ENCODE measurements around the gene NUP35. TPM values are rescaled to one million over a fixed set of nuclear protein-coding genes. Genes with fewer than 3 reads are reported as not detected.

Gene NUP35
- total and polyA plus RNA-seq, 2 of the 8 experiments (the other 6 are each of a cell fraction or from before 2014, with no cell fraction given), result 30.7 to 48.7 TPM

- H4K91ac ChIP-seq (replicated peaks; ENCODE audit: insufficient read length, low read length), result no peak overlapping the region
- TF ChIP-seq E2F6 (IDR thresholded peaks at IDR 0.05), result no peak
- no peak for TF ChIP-seq KDM5A (IDR thresholded peaks at IDR 0.05; ENCODE audit: low read length)
- TF ChIP-seq MAX (IDR thresholded peaks at IDR 0.05), result no peak
- no peak for TF ChIP-seq ASH2L (IDR thresholded peaks at IDR 0.05; ENCODE audit: low read length)
- no peak for TF ChIP-seq KDM4A (IDR thresholded peaks at IDR 0.05; ENCODE audit: low read depth, low read length, severe bottlenecking)
- no peak for TF ChIP-seq JUND (IDR thresholded peaks at IDR 0.05; ENCODE audit: low read length)
- no peak for TF ChIP-seq CTBP2 (IDR thresholded peaks at IDR 0.05; ENCODE audit: borderline replicate concordance, insufficient read depth, insufficient read length, low read length)
- no peak for TF ChIP-seq USF2 (IDR thresholded peaks at IDR 0.05; ENCODE audit: low read length)
These were observed 62.1 kb downstream of the NUP35 start for GRCh38 chr2:183186296-183186695.

More at GRCh38 chr2:183186296-183186695, 62.1 kb downstream of the NUP35 start:
- Histone ChIP-seq H2AFZ (ENCODE audit: low read length) (no peak overlapping the region), H3K9me3 (ENCODE audit: insufficient read depth in 2 of 2, low read depth in 1 of 2, low read length in 1 of 2) (peaks cover 0 to 11% of the 10 kb centered on the region in 2 experiments; a peak in 1 of 4 replicates), H2BK12ac (ENCODE audit: low read depth, low read length) (no peak overlapping the region), H3K56ac (replicated peaks; ENCODE audit: insufficient read length, low read depth, low read length) (no peak overlapping the region), H3K36me3 (ENCODE audit: control insufficient read depth in 2 of 4, insufficient read depth in 4 of 4, low read length in 3 of 4) (peaks cover 0 to 40% (median 24%) of the 10 kb centered on the region in 4 experiments; a peak in 7 of 8 replicates), H3K79me1 (ENCODE audit: low read depth, low read length) (peaks cover 3% of the 10 kb centered on the region; the same call in 1 of the 2 replicates), H4K8ac (ENCODE audit: extremely low read depth, insufficient read depth, low read length) (no peak overlapping the region), H3K18ac (ENCODE audit: extremely low read depth, low read length) (no peak overlapping the region), H3K27me3 (replicated peaks in 1 of 4; ENCODE audit: control insufficient read depth in 3 of 4, extremely low read depth in 1 of 4, insufficient read depth in 3 of 4, low read length in 3 of 4) (no peaks in the 10 kb centered on the region), H2BK20ac (ENCODE audit: low read length) (no peak overlapping the region), H4K5ac (ENCODE audit: insufficient read length, low read depth, low read length) (no peak overlapping the region), H3K4ac (replicated peaks; ENCODE audit: insufficient read length, low read depth, low read length) (no peak overlapping the region), H3K23ac (ENCODE audit: insufficient read length) (no peak overlapping the region), H3K9ac (replicated peaks in 1 of 4; ENCODE audit: extremely low read depth in 1 of 4, low read depth in 3 of 4, low read length in 3 of 4) (no peak overlapping the region), H3K14ac (ENCODE audit: insufficient read length) (no peak overlapping the region), H3K23me2 (ENCODE audit: low read depth, low read length) (no peaks in the 10 kb centered on the region), H3K79me2 (ENCODE audit: control insufficient read depth in 1 of 2, insufficient read depth in 2 of 2, low read length in 2 of 2) (peaks cover 0 to 38% of the 10 kb centered on the region in 2 experiments; a peak in 2 of 4 replicates), H2BK5ac (ENCODE audit: low read depth, low read length) (no peak overlapping the region), H2BK120ac (replicated peaks; ENCODE audit: low read depth, low read length) (no peak overlapping the region), H3K4me1 (replicated peaks in 1 of 4; ENCODE audit: control insufficient read depth in 3 of 4, insufficient read depth in 4 of 4, low read length in 3 of 4) (peaks cover 0 to 4% (median 0%) of the 10 kb centered on the region in 4 experiments; a peak in 3 of 7 replicates), H3K4me2 (ENCODE audit: insufficient read depth in 1 of 2, low read depth in 2 of 2, low read length in 2 of 2) (no peak overlapping the region), H3K4me3 (ENCODE audit: extremely low read depth in 1 of 4, insufficient read depth in 2 of 4, low read depth in 3 of 4, low read length in 4 of 4) (no peak overlapping the region), H3K27ac (ENCODE audit: low read depth, low read length) (no peak overlapping the region), H2AK5ac (ENCODE audit: low read depth, low read length) (no peak overlapping the region), H4K20me1 (replicated peaks in 1 of 2; ENCODE audit: control insufficient read depth in 1 of 2, insufficient read depth in 2 of 2, low read length in 2 of 2) (peaks cover 0 to 5% of the 10 kb centered on the region in 2 experiments), H2BK15ac (ENCODE audit: low read length) (no peak overlapping the region)
- DNase-seq (ENCODE audit: low read depth in 1 of 2, low spot score in 2 of 2) (no peak), FAIRE-seq (no peak)
- WGBS, 2 experiments (ENCODE audit: extremely low coverage in 1 of 2, insufficient coverage in 1 of 2, insufficient read length in 1 of 2, insufficient replicate concordance in 2 of 2, low coverage in 1 of 2, low lambda C conversion rate in 2 of 2, missing lambda C conversion rate in 1 of 2), result 38% methylated on average over 1 of the region's 1 CpG; no CpG with 5 or more reads in 1 of the 2 experiments
- ChIA-PET CTCF (ENCODE audit: partially characterized antibody) (interaction anchor here (0.6 to 1.0 kb wide), 2 partner anchors 8 to 168 kb away, joined by 3 read pairs; no protein-coding TSS in a partner anchor), POLR2A (ENCODE audit: partially characterized antibody) (no interaction called here)

All from H1 (cell line).